BLaER1 treated with 17β-estradiol and CSF1 and Interleukin-3, amounts not matched to agents 10 nM and 100 nM (cell line): ENCODE results near the gene TK2.

Experiments
- H3K27ac ChIP-seq, 11 experiments: shearing (Covaris generic); formaldehyde crosslinking; 2 replicates each; pipeline ENCODE4 v1.8.1; 2022
- H3K27me3 ChIP-seq, 11 experiments: shearing (Covaris generic); formaldehyde crosslinking; 2 replicates each; pipeline ENCODE4 v1.8.1; 2022
- H3K36me3 ChIP-seq, 11 experiments: shearing (Covaris generic); formaldehyde crosslinking; 2 replicates each; pipeline ENCODE4 v1.8.1; 2022
- H3K4me1 ChIP-seq, 10 experiments: shearing (Covaris generic); formaldehyde crosslinking; 2 replicates each; pipeline ENCODE4 v1.8.1; 2022
- H3K4me2 ChIP-seq, 11 experiments: shearing (Covaris generic); formaldehyde crosslinking; 2 replicates each; pipeline ENCODE4 v1.8.1; 2022
- H3K4me3 ChIP-seq, 10 experiments: shearing (Covaris generic); formaldehyde crosslinking; 2 replicates each; pipeline ENCODE4 v1.8.1; 2022
- H3K9ac ChIP-seq, 11 experiments: shearing (Covaris generic); formaldehyde crosslinking; 2 replicates each; pipeline ENCODE4 v1.8.1; 2022
- H3K9me3 ChIP-seq, 11 experiments: shearing (Covaris generic); formaldehyde crosslinking; replicated peaks in 1 of 11; 2 replicates each; pipeline ENCODE4 v1.8.1; 2022
- H4K20me1 ChIP-seq, 11 experiments: shearing (Covaris generic); formaldehyde crosslinking; 2 replicates each; pipeline ENCODE4 v1.8.1; 2022
- Cebpa-rat ChIP-seq, 11 experiments: shearing (Covaris generic); IDR thresholded peaks; 2 replicates each; pipeline ENCODE4 v1.8.1; 2022

Gene TK2

GRCh38 chr16:66548068-66548467 lies 1.9 kb downstream of the TK2 start:
- H3K27me3 ChIP-seq, result no peaks in the 10 kb centered on the region
- peak overlapping the region; percentile 88 to 99 (median 99); a peak in 21 of 22 replicates for H3K27ac ChIP-seq
- peaks cover 84 to 95% (median 88%) of the 10 kb centered on the region in 10 experiments for H3K4me1 ChIP-seq
- no peak for TF ChIP-seq Cebpa-rat (IDR thresholded peaks at IDR 0.05)
- peak overlapping the region; percentile 90 to 98 (median 96) for H3K4me2 ChIP-seq
- no peaks in the 10 kb centered on the region for H4K20me1 ChIP-seq
- H3K4me3 ChIP-seq, result peak overlapping the region in 5 of 10 experiments; percentile 26 to 78 (median 66); a peak in 4 of 20 replicates
- peaks cover 0 to 6% (median 0%) of the 10 kb centered on the region in 11 experiments; a peak in 2 of 22 replicates for H3K9me3 ChIP-seq
- peak overlapping the region; percentile 89 to 98 (median 97); a peak in 21 of 22 replicates for H3K9ac ChIP-seq
- peaks cover 0 to 24% (median 0%) of the 10 kb centered on the region in 11 experiments; a peak in 4 of 22 replicates for H3K36me3 ChIP-seq

- H3K4me2 ChIP-seq, result peak overlapping the region; percentile 90 to 98 (median 96)
- TF ChIP-seq Cebpa-rat (IDR thresholded peaks at IDR 0.05), result no peak
These were observed 2.6 kb downstream of the TK2 start for GRCh38 chr16:66547101-66547989.

GRCh38 chr16:66544016-66544757 lies 5.7 kb downstream of the TK2 start:
- no peak for TF ChIP-seq Cebpa-rat (IDR thresholded peaks at IDR 0.05)
- H3K4me1 ChIP-seq, result peaks cover 84 to 100% (median 95%) of the 10 kb centered on the region in 10 experiments
- peak overlapping the region; percentile 57 to 98 (median 71) for H3K4me2 ChIP-seq
- H3K27me3 ChIP-seq, result no peaks in the 10 kb centered on the region
- H3K36me3 ChIP-seq, result peaks cover 0 to 49% (median 0%) of the 10 kb centered on the region in 11 experiments; a peak in 5 of 22 replicates
- peaks cover 0 to 6% (median 0%) of the 10 kb centered on the region in 11 experiments; a peak in 2 of 22 replicates for H3K9me3 ChIP-seq
- peak overlapping the region; percentile 19 to 69 (median 49); a peak in 20 of 22 replicates for H3K9ac ChIP-seq
- H3K4me3 ChIP-seq, result no peak overlapping the region
- peak overlapping the region; percentile 47 to 92 (median 69); a peak in 21 of 22 replicates for H3K27ac ChIP-seq
- no peaks in the 10 kb centered on the region for H4K20me1 ChIP-seq

More at GRCh38 chr16:66547101-66547989, 2.6 kb downstream of the TK2 start:
- Histone ChIP-seq H3K9ac (peak overlapping the region in 9 of 11 experiments; percentile 45 to 98 (median 97); a peak in 14 of 22 replicates), H3K9me3 (peaks cover 0 to 6% (median 0%) of the 10 kb centered on the region in 11 experiments; a peak in 2 of 22 replicates), H3K4me3 (peak overlapping the region in 1 of 10 experiments; percentile 64; a peak in 2 of 20 replicates), H3K27ac (peak overlapping the region in 10 of 11 experiments; percentile 88 to 99 (median 99); a peak in 18 of 22 replicates), H3K4me1 (peaks cover 89 to 98% (median 92%) of the 10 kb centered on the region in 10 experiments), H3K27me3 (no peaks in the 10 kb centered on the region), H4K20me1 (no peaks in the 10 kb centered on the region), H3K36me3 (peaks cover 0 to 27% (median 0%) of the 10 kb centered on the region in 11 experiments; a peak in 4 of 22 replicates)

GRCh38 chr16:66543541-66543940 lies 6.4 kb downstream of the TK2 start:
- Histone ChIP-seq H3K4me2 (peak overlapping the region; percentile 57 to 98 (median 71)), H3K9ac (peak overlapping the region; percentile 19 to 69 (median 49); a peak in 20 of 22 replicates), H3K27ac (peak overlapping the region; percentile 47 to 92 (median 69)), H3K4me3 (no peak overlapping the region), H4K20me1 (no peaks in the 10 kb centered on the region), H3K36me3 (peaks cover 0 to 53% (median 0%) of the 10 kb centered on the region in 11 experiments; a peak in 5 of 22 replicates), H3K4me1 (peaks cover 84 to 100% (median 95%) of the 10 kb centered on the region in 10 experiments), H3K27me3 (no peaks in the 10 kb centered on the region), H3K9me3 (peaks cover 0 to 6% (median 0%) of the 10 kb centered on the region in 11 experiments; a peak in 3 of 22 replicates)
- no peak for TF ChIP-seq Cebpa-rat (IDR thresholded peaks at IDR 0.05)

- H3K27ac ChIP-seq, result peak overlapping the region in 7 of 11 experiments; percentile 41 to 92 (median 83); a peak in 15 of 22 replicates
- no peak overlapping the region for H3K4me3 ChIP-seq
- peaks cover 0 to 6% (median 0%) of the 10 kb centered on the region in 11 experiments; a peak in 3 of 22 replicates for H3K9me3 ChIP-seq
- H3K4me2 ChIP-seq, result peak overlapping the region; percentile 6 to 82 (median 63); a peak in 12 of 22 replicates
- peaks cover 0 to 64% (median 0%) of the 10 kb centered on the region in 11 experiments; a peak in 7 of 22 replicates for H3K36me3 ChIP-seq
- no peaks in the 10 kb centered on the region for H4K20me1 ChIP-seq
- peak overlapping the region in 5 of 11 experiments; percentile 2 to 39 (median 5); a peak in 4 of 22 replicates for H3K9ac ChIP-seq
- no peak for TF ChIP-seq Cebpa-rat (IDR thresholded peaks at IDR 0.05)
- peaks cover 79 to 100% (median 95%) of the 10 kb centered on the region in 10 experiments for H3K4me1 ChIP-seq
- no peaks in the 10 kb centered on the region for H3K27me3 ChIP-seq
These were observed 7.5 kb downstream of the TK2 start for GRCh38 chr16:66542396-66542795.

GRCh38 chr16:66541388-66542355 lies 8.2 kb downstream of the TK2 start:
- H3K4me2 ChIP-seq, result peak overlapping the region in 9 of 11 experiments; percentile 6 to 84 (median 63); a peak in 13 of 22 replicates
- H3K27ac ChIP-seq, result peak overlapping the region in 7 of 11 experiments; percentile 69 to 92 (median 86); a peak in 14 of 22 replicates
- H4K20me1 ChIP-seq, result no peaks in the 10 kb centered on the region
- peaks cover 0 to 66% (median 5%) of the 10 kb centered on the region in 11 experiments; a peak in 11 of 22 replicates for H3K36me3 ChIP-seq
- H3K9me3 ChIP-seq, result peaks cover 0 to 6% (median 0%) of the 10 kb centered on the region in 11 experiments; a peak in 3 of 22 replicates
- no peaks in the 10 kb centered on the region for H3K27me3 ChIP-seq
- H3K4me3 ChIP-seq, result no peak overlapping the region
- TF ChIP-seq Cebpa-rat (IDR thresholded peaks at IDR 0.05), result no peak
- peak overlapping the region in 5 of 11 experiments; percentile 2 to 39 (median 5); a peak in 4 of 22 replicates for H3K9ac ChIP-seq
- peaks cover 72 to 100% (median 95%) of the 10 kb centered on the region in 10 experiments for H3K4me1 ChIP-seq
